HG02610 (cell line): ENCODE data around the gene TP53.
"Not testable (repeated sequence)": the region's sequence is repeated elsewhere in the genome, so short reads cannot be mapped to it uniquely, and the experiment has no call there.

Source experiments
- ATAC-seq: cut with Tn5 transposase; IDR thresholded peaks from one replicate; pipeline ENCODE4 v1.9.1; 2021; ENCODE audit warnings: mild to moderate bottlenecking, moderate library complexity; ENCODE audit not compliant: unreplicated experiment

Gene TP53

GRCh38 chr17:7676533-7676932, 10.8 kb downstream of the TP53 start:
- ATAC-seq = no peak

- no peak for ATAC-seq
These were observed 12.4 kb downstream of the TP53 start for GRCh38 chr17:7674934-7675333.

GRCh38 chr17:7673239-7673638, 14.1 kb downstream of the TP53 start:
- ATAC-seq = no peak

GRCh38 chr17:7668482-7668881, 18.8 kb downstream of the TP53 start:
- no peak for ATAC-seq

- ATAC-seq = no peak
These were observed 19.5 kb downstream of the TP53 start for GRCh38 chr17:7667656-7668406.

- ATAC-seq = no peak
These were observed 30.2 kb downstream of the TP53 start for GRCh38 chr17:7656958-7657609.

GRCh38 chr17:7655541-7655840, 31.8 kb downstream of the TP53 start:
- no peak for ATAC-seq

- no peak for ATAC-seq
These were observed 32.3 kb downstream of the TP53 start for GRCh38 chr17:7654832-7655540.

- ATAC-seq = no peak
These were observed 34.6 kb downstream of the TP53 start for GRCh38 chr17:7652388-7653356.

- ATAC-seq = no peak
These were observed 35.5 kb downstream of the TP53 start for GRCh38 chr17:7651665-7652387.

- no peak for ATAC-seq
These were observed 36.1 kb downstream of the TP53 start for GRCh38 chr17:7651097-7651664.

- peak; percentile 49 for ATAC-seq
These were observed 36.7 kb downstream of the TP53 start, which contains the start of gene ATP1B2 for GRCh38 chr17:7650509-7651096. Gene ATP1B2 (plus strand): TSS chr17:7650926. CDS start chr17:7651519, 593 bp downstream.

GRCh38 chr17:7647018-7647417, 40.3 kb downstream of the TP53 start:
- ATAC-seq = no peak

GRCh38 chr17:7646457-7646856, 40.8 kb downstream of the TP53 start:
- ATAC-seq = no peak

GRCh38 chr17:7644775-7645174, 42.5 kb downstream of the TP53 start:
- ATAC-seq = no peak

- not testable (repeated sequence) for ATAC-seq
These were observed 45.7 kb downstream of the TP53 start for GRCh38 chr17:7641635-7642034.

- ATAC-seq = no peak
These were observed 46.5 kb downstream of the TP53 start for GRCh38 chr17:7640783-7641182.

GRCh38 chr17:7636163-7636562, 51.1 kb downstream of the TP53 start:
- no peak for ATAC-seq

- no peak for ATAC-seq
These were observed 52.9 kb downstream of the TP53 start for GRCh38 chr17:7634384-7634783.
